Transverse colon (tissue), 4 donors: ENCODE data around the gene AKAP6. TPM values are rescaled to one million over a fixed set of nuclear protein-coding genes. Genes with fewer than 3 reads are reported as not detected.

Experiments
- DNase-seq: peaks from one replicate; pipeline ENCODE4 v3.0.0-alpha.2; 2019
- H3K27ac ChIP-seq, 4 donors: fragments of 200-600 bp; sonication (generic); 2 replicates each; pipeline ENCODE4 v1.5.1; 2016 to 2018; ENCODE audit warnings: inconsistent platforms in 4 of 4
- H3K27me3 ChIP-seq: fragments of 200-600 bp; sonication (generic); 2 replicates; pipeline ENCODE4 v1.5.1; 2017; ENCODE audit warnings: inconsistent platforms
- H3K36me3 ChIP-seq, 4 donors: fragments of 200-600 bp; sonication (generic); 2 replicates each; pipeline ENCODE4 v1.5.1; 2017 to 2019; ENCODE audit warnings: inconsistent platforms in 4 of 4
- H3K4me1 ChIP-seq, 4 donors: fragments of 200-600 bp; sonication (generic); 2 replicates each; pipeline ENCODE4 v1.5.1; 2017 to 2020; ENCODE audit warnings: inconsistent platforms in 4 of 4
- H3K4me3 ChIP-seq, 4 donors: fragments of 200-600 bp; sonication (generic); 1 replicate in 1 of 4; 2 replicates in 3 of 4; pipeline versions ENCODE4 v1.5.1 to v1.6.1; 2017 to 2019; ENCODE audit warnings: inconsistent platforms in 4 of 4
- H3K9me3 ChIP-seq, 2 donors: fragments of 200-600 bp; sonication (generic); 2 replicates each; pipeline ENCODE4 v1.5.1; 2017 to 2019; ENCODE audit warnings: inconsistent platforms in 2 of 2
- CTCF ChIP-seq, 5 experiments: fragments of 200-600 bp in 3 of 5; fragments of 450-650 bp in 2 of 5; sonication (generic) in 3 of 5; IDR thresholded peaks; 1 replicate in 2 of 5; 2 replicates in 3 of 5; pipeline ENCODE4 v1.5.1; 2016 to 2017; ENCODE audit warnings: antibody characterized with exemption in 5 of 5, inconsistent platforms in 3 of 5, mild to moderate bottlenecking in 2 of 5, moderate library complexity in 1 of 5
- EP300 ChIP-seq: sonication (generic); formaldehyde crosslinking; IDR thresholded peaks from one replicate; pipeline ENCODE4 v1.6.1; 2017; ENCODE audit warnings: antibody characterized with exemption, low read depth
- POLR2A ChIP-seq: fragments of 450-650 bp; IDR thresholded peaks from one replicate; pipeline ENCODE4 v1.6.1; 2016; ENCODE audit warnings: antibody characterized with exemption, mild to moderate bottlenecking, moderate library complexity
- POLR2AphosphoS5 ChIP-seq, 3 donors: sonication (generic); formaldehyde crosslinking; IDR thresholded peaks; one replicate each; pipeline ENCODE4 v1.6.1; 2016; ENCODE audit warnings: antibody characterized with exemption in 3 of 3
- whole genome bisulfite sequencing, 2 donors: methylation state at CpG; one replicate each; pipeline ENCODE4 v1.1.5; 2018; ENCODE audit warnings: low coverage in 1 of 2; 5-methylcytosine and 5-hydroxymethylcytosine counted together
- in situ Hi-C, 4 donors: fragments of 200-750 bp; cut with MboI; loops; one replicate each; pipeline versions ENCODE4 v1.15.0 to v1.15.1; 2017; ENCODE audit warnings: low sequenced_read_pairs in 3 of 4, low pct_ligation_motif_present in 1 of 4, low pct_unique_long_range_greater_than_20kb in 1 of 4
- intact Hi-C: fragments of 100-400 bp; cut with DNase I; formaldehyde crosslinking; loops from one replicate; pipeline ENCODE4 v1.15.1; 2023; ENCODE audit warnings: low total_unique reads
- total RNA-seq, 4 donors: library from RNA; depleted of rRNA; stranded (reverse); fragments of >200 nt; gene quantifications; one replicate each; pipeline ENCODE4 v1.1.0, GENCODE V29; 2016

The AKAP6 gene
- total RNA-seq, 4 donors from 2014 or later: 6.3 to 16.7 (median 9.7) TPM

- H3K27me3 ChIP-seq: no peaks in the 10 kb centered on the region
- H3K9me3 ChIP-seq: no peaks in the 10 kb centered on the region
- no peaks in the 10 kb centered on the region for H3K36me3 ChIP-seq
- DNase-seq: no peak
- no peak overlapping the region for H3K4me3 ChIP-seq
- WGBS, 2 donors: 84 to 95% methylated on average over 2 of the region's 2 CpGs
- no peaks in the 10 kb centered on the region for H3K4me1 ChIP-seq
- intact Hi-C loops (no loop called here), in situ Hi-C loops (no loop called here)
- TF ChIP-seq POLR2A (no peak), EP300 (no peak), POLR2AphosphoS5 (IDR thresholded peaks at IDR 0.05) (no peak), CTCF (IDR thresholded peaks at IDR 0.05) (no peak)
- H3K27ac ChIP-seq: no peak overlapping the region
Observed at GRCh38 chr14:32601069-32601468, 272.0 kb downstream of the AKAP6 start.

GRCh38 chr14:32601906-32602305 is 272.8 kb downstream of the AKAP6 start:
- WGBS, 2 donors: 57 to 66% methylated on average over 3 of the region's 3 CpGs
- no peak overlapping the region for H3K4me3 ChIP-seq
- intact Hi-C loops: no loop called here
- in situ Hi-C loops: no loop called here
- DNase-seq: no peak
- TF ChIP-seq POLR2A (no peak), POLR2AphosphoS5 (IDR thresholded peaks at IDR 0.05) (no peak), CTCF (IDR thresholded peaks at IDR 0.05) (no peak), EP300 (no peak)
- H3K9me3 ChIP-seq: no peaks in the 10 kb centered on the region
- no peaks in the 10 kb centered on the region for H3K36me3 ChIP-seq
- no peaks in the 10 kb centered on the region for H3K27me3 ChIP-seq
- H3K27ac ChIP-seq: no peak overlapping the region
- no peaks in the 10 kb centered on the region for H3K4me1 ChIP-seq

- H3K27ac ChIP-seq: no peak overlapping the region
- H3K27me3 ChIP-seq: no peaks in the 10 kb centered on the region
- H3K4me1 ChIP-seq: no peaks in the 10 kb centered on the region
- TF ChIP-seq CTCF (IDR thresholded peaks at IDR 0.05): no peak
- TF ChIP-seq POLR2AphosphoS5 (IDR thresholded peaks at IDR 0.05): no peak
- TF ChIP-seq POLR2A: no peak
- no peak for TF ChIP-seq EP300
- in situ Hi-C loops (no loop called here), intact Hi-C loops (no loop called here)
- 68 to 78% methylated on average over 5 to 7 of the region's 7 CpGs for WGBS, 2 donors
- no peaks in the 10 kb centered on the region for H3K9me3 ChIP-seq
- no peak overlapping the region for H3K4me3 ChIP-seq
- H3K36me3 ChIP-seq: no peaks in the 10 kb centered on the region
- no peak for DNase-seq
Observed at GRCh38 chr14:32602699-32603098, 273.6 kb downstream of the AKAP6 start.

- in situ Hi-C loops: no loop called here
- TF ChIP-seq EP300: no peak
- no peak for TF ChIP-seq POLR2A
- TF ChIP-seq CTCF (IDR thresholded peaks at IDR 0.05): no peak
- TF ChIP-seq POLR2AphosphoS5 (IDR thresholded peaks at IDR 0.05): no peak
- H3K36me3 ChIP-seq: no peaks in the 10 kb centered on the region
- no peaks in the 10 kb centered on the region for H3K4me1 ChIP-seq
- H3K27me3 ChIP-seq: no peaks in the 10 kb centered on the region
- intact Hi-C loops: no loop called here
- H3K27ac ChIP-seq: no peak overlapping the region
- WGBS, 2 donors: 79 to 93% methylated on average over 2 of the region's 2 CpGs
- no peaks in the 10 kb centered on the region for H3K9me3 ChIP-seq
- no peak overlapping the region for H3K4me3 ChIP-seq
- no peak for DNase-seq
Observed at GRCh38 chr14:32603992-32604565, 275.0 kb downstream of the AKAP6 start.
